D721Med (cell line): ENCODE measurements around the gene HES2.

ENCODE experiments used
- DNase-seq: peaks from one replicate; pipeline ENCODE4 v3.0.0; 2011; ENCODE audit warnings: low spot score; ENCODE audit not compliant: insufficient read length
- FAIRE-seq: peaks from 2 replicates; lab custom pipeline; 2011; peaks lifted over from hg19 to GRCh38; lab: Jason Lieb, UNC
- TF ChIP-seq, protein P1 (sequence below): IDR thresholded peaks from 2 replicates; pipeline ENCODE4 v1.5.1; 2012; ENCODE audit warnings: mild to moderate bottlenecking, control low read depth; ENCODE audit not compliant: insufficient read depth; ENCODE audit errors: missing control alignments

The HES2 gene

DNA sequence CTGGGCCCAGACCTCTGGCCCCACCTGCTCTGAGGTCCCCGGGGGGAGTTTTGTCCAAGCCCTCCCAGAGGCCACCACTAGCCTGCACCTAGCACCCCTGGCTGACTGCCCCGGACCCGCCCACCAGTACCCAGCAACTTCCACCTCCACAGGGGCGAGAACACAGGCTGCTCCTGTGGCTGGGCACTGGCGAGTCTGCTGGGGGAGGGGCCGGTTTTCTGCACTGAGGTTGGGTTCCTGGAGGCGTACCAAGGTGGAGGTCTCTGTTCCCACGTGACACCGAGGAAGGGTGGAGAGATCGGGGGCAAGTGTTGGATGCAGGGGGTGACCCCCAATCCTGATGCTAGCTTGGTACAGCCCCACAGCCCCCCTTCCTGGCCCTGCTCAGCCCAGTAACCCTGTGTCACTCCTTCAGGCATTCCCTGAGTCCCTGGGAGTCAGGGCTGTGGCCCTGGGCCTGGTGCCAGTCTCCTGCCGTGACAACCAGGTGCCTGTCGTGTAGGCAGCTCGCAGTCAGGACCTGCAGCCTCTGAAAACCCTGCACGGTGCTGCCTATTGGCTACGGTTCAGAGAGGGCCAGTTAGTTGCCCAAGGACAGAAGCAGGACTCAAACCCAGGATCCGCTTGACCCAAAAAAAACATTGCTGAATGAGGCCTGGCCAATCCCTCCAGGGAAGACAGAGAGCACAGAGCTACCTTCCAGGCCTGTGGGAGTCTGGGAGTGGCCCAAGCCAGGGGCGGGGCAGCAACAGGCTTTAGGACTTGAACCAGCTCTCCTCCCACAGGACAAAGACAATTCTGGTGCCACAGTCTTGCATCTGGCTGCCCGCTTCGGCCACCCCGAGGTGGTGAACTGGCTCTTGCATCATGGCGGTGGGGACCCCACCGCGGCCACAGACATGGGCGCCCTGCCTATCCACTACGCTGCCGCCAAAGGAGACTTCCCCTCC is 8.0 kb upstream of the HES2 start:
- TF ChIP-seq, protein P1, sequence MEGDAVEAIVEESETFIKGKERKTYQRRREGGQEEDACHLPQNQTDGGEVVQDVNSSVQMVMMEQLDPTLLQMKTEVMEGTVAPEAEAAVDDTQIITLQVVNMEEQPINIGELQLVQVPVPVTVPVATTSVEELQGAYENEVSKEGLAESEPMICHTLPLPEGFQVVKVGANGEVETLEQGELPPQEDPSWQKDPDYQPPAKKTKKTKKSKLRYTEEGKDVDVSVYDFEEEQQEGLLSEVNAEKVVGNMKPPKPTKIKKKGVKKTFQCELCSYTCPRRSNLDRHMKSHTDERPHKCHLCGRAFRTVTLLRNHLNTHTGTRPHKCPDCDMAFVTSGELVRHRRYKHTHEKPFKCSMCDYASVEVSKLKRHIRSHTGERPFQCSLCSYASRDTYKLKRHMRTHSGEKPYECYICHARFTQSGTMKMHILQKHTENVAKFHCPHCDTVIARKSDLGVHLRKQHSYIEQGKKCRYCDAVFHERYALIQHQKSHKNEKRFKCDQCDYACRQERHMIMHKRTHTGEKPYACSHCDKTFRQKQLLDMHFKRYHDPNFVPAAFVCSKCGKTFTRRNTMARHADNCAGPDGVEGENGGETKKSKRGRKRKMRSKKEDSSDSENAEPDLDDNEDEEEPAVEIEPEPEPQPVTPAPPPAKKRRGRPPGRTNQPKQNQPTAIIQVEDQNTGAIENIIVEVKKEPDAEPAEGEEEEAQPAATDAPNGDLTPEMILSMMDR = no peak
- no peak for DNase-seq
- FAIRE-seq = no peak

DNA sequence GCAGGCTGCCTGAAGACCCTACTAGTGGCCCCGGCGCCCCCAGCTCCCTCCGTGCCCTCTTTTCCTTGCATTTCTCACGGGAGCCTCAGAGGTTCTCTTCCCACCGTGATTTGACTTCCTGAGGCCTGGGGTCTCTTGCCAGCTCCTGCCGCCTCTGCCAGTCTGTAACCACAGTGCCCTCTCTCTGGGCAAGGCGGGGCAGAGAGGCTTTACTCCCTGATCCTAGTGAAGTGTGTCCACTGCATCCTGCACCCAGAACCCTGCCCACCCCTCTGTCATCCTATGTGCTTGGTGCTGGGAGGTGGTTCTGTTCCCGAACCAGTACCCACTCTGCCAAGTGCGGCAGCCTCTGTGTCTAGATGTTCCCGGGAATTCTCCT is 7.2 kb upstream of the HES2 start:
- no peak for DNase-seq
- FAIRE-seq = no peak
- TF ChIP-seq, protein P1 = no peak

DNA sequence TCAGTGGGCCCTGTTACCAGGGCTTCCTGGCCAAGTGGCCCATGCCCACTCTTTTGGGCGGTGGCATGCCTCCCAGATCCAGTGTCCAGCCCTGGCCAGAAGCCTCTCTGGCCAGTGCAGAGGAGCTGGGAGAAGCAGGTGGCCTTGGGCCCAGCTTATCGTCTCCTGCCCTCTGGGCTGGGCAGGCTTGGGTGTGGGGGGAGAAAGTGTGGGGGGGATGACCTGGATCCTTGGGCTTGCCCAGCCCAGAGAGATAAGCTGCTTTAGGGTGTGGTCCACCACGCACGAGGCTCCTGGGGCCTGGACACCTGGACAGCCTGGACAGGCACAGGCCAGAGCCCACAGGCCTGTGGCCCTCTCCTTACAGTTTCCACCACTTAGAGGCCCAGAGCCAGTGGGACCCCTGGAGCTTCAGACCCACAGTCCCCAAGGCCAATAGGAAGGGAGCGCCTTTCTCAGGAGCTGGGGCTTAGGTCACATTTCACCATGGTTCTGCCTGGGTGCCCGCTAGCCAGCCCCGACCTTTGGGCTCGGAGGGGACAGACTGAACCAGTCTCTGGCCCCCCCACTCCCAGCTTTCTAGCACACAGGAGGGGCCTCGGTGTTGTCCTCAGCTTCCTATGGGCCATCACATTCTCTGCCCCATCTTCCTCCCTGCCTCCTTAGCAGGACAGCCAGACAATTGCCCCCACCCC is 6.7 kb upstream of the HES2 start:
- TF ChIP-seq, protein P1 = no peak
- DNase-seq (no peak), FAIRE-seq (no peak)

DNA sequence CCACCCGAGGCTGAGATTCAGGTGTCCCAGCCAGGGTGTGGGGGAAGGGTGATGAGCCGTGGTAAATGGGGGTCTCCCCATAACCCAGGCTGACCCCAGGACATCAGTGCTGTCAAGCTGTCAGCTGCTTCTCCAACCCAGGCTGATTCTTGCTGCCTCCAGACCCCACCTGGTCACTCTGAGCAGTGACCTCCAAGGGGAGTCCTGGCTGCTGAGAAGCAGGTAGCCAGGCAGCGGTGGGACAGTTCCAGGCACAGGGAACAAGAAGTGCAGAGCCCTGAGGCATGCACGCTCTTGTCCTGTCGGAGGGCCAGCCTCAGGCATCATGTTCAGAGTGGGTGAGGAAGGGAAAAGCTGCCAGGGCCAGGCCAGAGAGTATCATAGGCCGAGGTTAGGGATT is 5.9 kb upstream of the HES2 start:
- FAIRE-seq (no peak), DNase-seq (no peak)
- TF ChIP-seq, protein P1 = no peak

DNA sequence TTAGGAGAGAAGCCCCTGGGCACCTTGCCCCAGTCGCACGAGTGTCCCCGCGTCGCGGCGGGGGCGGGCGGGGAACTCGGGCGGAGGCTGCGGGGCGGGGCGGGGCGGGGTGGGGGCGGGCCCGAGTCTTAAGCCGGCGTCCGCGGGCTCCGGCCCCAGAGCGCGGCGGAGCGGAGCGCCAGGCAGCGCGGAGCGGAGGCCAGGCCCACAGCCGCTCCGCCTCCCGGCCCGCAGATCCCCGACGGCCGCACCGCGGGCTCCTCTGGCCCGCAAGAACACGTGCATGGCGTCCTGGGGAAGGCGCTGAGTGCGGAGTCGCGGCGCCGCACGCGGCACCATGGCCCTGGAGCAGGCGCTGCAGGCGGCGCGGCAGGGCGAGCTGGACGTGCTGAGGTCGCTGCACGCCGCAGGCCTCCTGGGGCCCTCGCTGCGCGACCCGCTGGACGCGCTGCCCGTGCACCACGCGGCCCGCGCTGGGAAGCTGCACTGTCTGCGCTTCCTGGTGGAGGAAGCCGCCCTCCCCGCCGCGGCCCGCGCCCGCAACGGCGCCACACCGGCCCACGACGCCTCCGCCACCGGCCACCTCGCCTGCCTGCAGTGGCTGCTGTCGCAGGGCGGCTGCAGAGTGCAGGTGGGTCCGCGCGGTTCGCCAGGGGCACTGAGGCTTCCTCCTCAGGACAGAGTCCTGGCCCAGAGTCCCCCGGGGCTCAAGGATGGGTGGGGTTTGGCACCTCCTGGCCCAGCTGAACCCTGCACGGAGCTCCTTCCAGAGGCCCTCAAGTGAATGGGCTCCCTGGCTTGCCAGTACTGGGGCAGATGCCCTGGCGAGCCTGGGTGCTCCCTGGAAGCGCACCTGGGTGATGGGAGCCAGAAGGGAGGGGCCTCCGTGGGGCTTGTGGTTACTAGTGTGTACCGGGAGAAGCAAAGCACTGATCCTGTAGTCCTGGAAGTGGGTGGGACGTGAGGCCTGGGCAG is 5.2 kb upstream of the HES2 start, which contains the start of gene ESPN:
ESPN (plus strand) TSS at position 158 of the 975 bp plus-strand sequence; CDS start at position 338, 180 bp downstream.
- DNase-seq (peak; percentile 67), FAIRE-seq (no peak)
- TF ChIP-seq, protein P1 = no peak

DNA sequence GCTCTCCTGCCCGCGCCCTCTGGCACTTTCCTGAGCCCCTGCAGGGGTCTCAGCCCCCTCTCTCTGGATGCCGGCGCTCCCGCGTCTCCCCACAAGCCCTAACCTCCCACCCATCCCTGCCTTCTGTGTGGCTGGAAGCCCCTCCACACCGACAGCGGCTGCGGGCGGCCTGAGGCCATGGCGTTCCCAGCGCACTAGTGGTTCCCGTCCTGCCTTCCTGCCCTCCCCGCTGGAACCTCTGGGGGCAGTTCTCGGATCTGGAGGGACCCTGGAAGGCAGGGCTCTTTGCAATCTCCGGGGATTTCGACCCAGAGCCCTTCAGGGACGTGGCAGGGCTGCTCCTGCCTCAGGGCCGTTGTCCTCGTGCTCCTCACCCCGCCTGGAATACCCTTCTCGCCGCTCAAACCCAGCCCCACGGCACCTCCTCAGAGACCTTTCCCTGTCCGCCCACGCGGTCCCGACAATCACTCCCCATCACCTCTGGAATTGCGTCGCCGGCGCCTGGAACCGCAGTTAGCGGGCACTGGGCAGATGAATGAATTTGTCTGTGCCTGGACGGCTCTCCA is 4.4 kb upstream of the HES2 start:
- FAIRE-seq = no peak
- TF ChIP-seq, protein P1 = no peak
- no peak for DNase-seq
